ENCODE measurements around the gene TXNL4A. TPM values are rescaled to one million over a fixed set of nuclear protein-coding genes. Genes with fewer than 3 reads are reported as not detected.

The TXNL4A gene
- total RNA-seq, 6 experiments from 2014 or later: 168 to 187 (median 174) TPM

- TF ChIP-seq, protein P1, sequence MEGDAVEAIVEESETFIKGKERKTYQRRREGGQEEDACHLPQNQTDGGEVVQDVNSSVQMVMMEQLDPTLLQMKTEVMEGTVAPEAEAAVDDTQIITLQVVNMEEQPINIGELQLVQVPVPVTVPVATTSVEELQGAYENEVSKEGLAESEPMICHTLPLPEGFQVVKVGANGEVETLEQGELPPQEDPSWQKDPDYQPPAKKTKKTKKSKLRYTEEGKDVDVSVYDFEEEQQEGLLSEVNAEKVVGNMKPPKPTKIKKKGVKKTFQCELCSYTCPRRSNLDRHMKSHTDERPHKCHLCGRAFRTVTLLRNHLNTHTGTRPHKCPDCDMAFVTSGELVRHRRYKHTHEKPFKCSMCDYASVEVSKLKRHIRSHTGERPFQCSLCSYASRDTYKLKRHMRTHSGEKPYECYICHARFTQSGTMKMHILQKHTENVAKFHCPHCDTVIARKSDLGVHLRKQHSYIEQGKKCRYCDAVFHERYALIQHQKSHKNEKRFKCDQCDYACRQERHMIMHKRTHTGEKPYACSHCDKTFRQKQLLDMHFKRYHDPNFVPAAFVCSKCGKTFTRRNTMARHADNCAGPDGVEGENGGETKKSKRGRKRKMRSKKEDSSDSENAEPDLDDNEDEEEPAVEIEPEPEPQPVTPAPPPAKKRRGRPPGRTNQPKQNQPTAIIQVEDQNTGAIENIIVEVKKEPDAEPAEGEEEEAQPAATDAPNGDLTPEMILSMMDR (IDR thresholded peaks at IDR 0.05): no peak
- no peak for DNase-seq
- no peak overlapping the region for H3K27ac Mint-ChIP-seq
- H3K36me3 Mint-ChIP-seq (ENCODE audit: low read depth): peaks cover 23% of the 10 kb centered on the region
- H3K27me3 Mint-ChIP-seq (ENCODE audit: insufficient read depth): no peaks in the 10 kb centered on the region; the same call in 1 of the 2 replicates
- peaks cover 45% of the 10 kb centered on the region for H3K4me1 Mint-ChIP-seq (ENCODE audit: low read depth)
- no peak overlapping the region for H3K4me3 Mint-ChIP-seq
- H3K9me3 Mint-ChIP-seq: no peaks in the 10 kb centered on the region
Observed at GRCh38 chr18:79983253-79983652, 5.1 kb downstream of the TXNL4A start.

GRCh38 chr18:79982736-79983135 lies 5.6 kb downstream of the TXNL4A start:
- peaks cover 45% of the 10 kb centered on the region for H3K4me1 Mint-ChIP-seq (ENCODE audit: low read depth)
- peak; percentile 16 for DNase-seq
- TF ChIP-seq, protein P1 (IDR thresholded peaks at IDR 0.05): no peak
- H3K9me3 Mint-ChIP-seq: no peaks in the 10 kb centered on the region
- no peak overlapping the region; the same call in 1 of the 2 replicates for H3K27ac Mint-ChIP-seq
- no peaks in the 10 kb centered on the region; the same call in 1 of the 2 replicates for H3K27me3 Mint-ChIP-seq (ENCODE audit: insufficient read depth)
- peaks cover 28% of the 10 kb centered on the region for H3K36me3 Mint-ChIP-seq (ENCODE audit: low read depth)
- no peak overlapping the region for H3K4me3 Mint-ChIP-seq

- H3K4me3 Mint-ChIP-seq: no peak overlapping the region
- TF ChIP-seq, protein P1 (IDR thresholded peaks at IDR 0.05): no peak
- H3K27ac Mint-ChIP-seq: no peak overlapping the region
- no peaks in the 10 kb centered on the region; the same call in 1 of the 2 replicates for H3K27me3 Mint-ChIP-seq (ENCODE audit: insufficient read depth)
- no peak for DNase-seq
- peaks cover 33% of the 10 kb centered on the region for H3K4me1 Mint-ChIP-seq (ENCODE audit: low read depth)
- no peaks in the 10 kb centered on the region for H3K9me3 Mint-ChIP-seq
- peaks cover 33% of the 10 kb centered on the region for H3K36me3 Mint-ChIP-seq (ENCODE audit: low read depth)
Observed at GRCh38 chr18:79980585-79980984, 7.8 kb downstream of the TXNL4A start.

- no peaks in the 10 kb centered on the region for H3K9me3 Mint-ChIP-seq
- H3K36me3 Mint-ChIP-seq (ENCODE audit: low read depth): peaks cover 38% of the 10 kb centered on the region
- H3K4me3 Mint-ChIP-seq: no peak overlapping the region
- H3K4me1 Mint-ChIP-seq (ENCODE audit: low read depth): peaks cover 29% of the 10 kb centered on the region
- TF ChIP-seq, protein P1 (IDR thresholded peaks at IDR 0.05): no peak
- H3K27me3 Mint-ChIP-seq (ENCODE audit: insufficient read depth): no peaks in the 10 kb centered on the region; the same call in 1 of the 2 replicates
- DNase-seq: no peak
- H3K27ac Mint-ChIP-seq: no peak overlapping the region
Observed at GRCh38 chr18:79979843-79980242, 8.5 kb downstream of the TXNL4A start.

- Mint-ChIP-seq H3K27me3 (ENCODE audit: insufficient read depth) (no peaks in the 10 kb centered on the region; the same call in 1 of the 2 replicates), H3K36me3 (ENCODE audit: low read depth) (peaks cover 51% of the 10 kb centered on the region), H3K4me3 (no peak overlapping the region), H3K27ac (no peak overlapping the region), H3K4me1 (ENCODE audit: low read depth) (peaks cover 10% of the 10 kb centered on the region; the same call in 1 of the 2 replicates), H3K9me3 (no peaks in the 10 kb centered on the region)
- DNase-seq: no peak
- TF ChIP-seq, protein P1 (IDR thresholded peaks at IDR 0.05): no peak
Observed at GRCh38 chr18:79975985-79976680, 12.2 kb downstream of the TXNL4A start.

Measured in HFFc6 (cell line).